Measurements from ENCODE around the gene ARID3A. TPM values are rescaled to one million over a fixed set of nuclear protein-coding genes. Genes with fewer than 3 reads are reported as not detected.

Gene ARID3A
- total and polyA plus RNA-seq, 2 donors (not counting 3 experiments of a cell fraction or from before 2014, with no cell fraction given), result 5.4 to 13.2 TPM

GRCh38 chr19:947090-947706, 21.4 kb downstream of the ARID3A start:
- no peak overlapping the region for H3K27ac ChIP-seq (ENCODE audit: insufficient read depth, low read depth, low read length)
- TF ChIP-seq JUN (IDR thresholded peaks at IDR 0.05; ENCODE audit: borderline replicate concordance, insufficient read depth, insufficient read length, low read depth), result no peak
- TF ChIP-seq CTCF (IDR thresholded peaks at IDR 0.05; ENCODE audit: extremely low read depth in 1 of 2, insufficient read depth in 1 of 2, low read depth in 1 of 2, low read length in 2 of 2), result no peak
- TF ChIP-seq POLR2A (IDR thresholded peaks at IDR 0.05; ENCODE audit: low read depth, low read length), result no peak
- no peak for TF ChIP-seq MAX (IDR thresholded peaks at IDR 0.05; ENCODE audit: insufficient read depth, insufficient read length)
- TF ChIP-seq FOS (IDR thresholded peaks at IDR 0.05; ENCODE audit: borderline replicate concordance, insufficient read depth, low read length), result no peak
- TF ChIP-seq EZH2 (IDR thresholded peaks at IDR 0.05; ENCODE audit: borderline replicate concordance, low read depth, low read length, severe bottlenecking), result no peak
- no peak for TF ChIP-seq MYC (IDR thresholded peaks at IDR 0.05; ENCODE audit: low read depth, low read length)
- no peak for TF ChIP-seq POLR2AphosphoS5 (IDR thresholded peaks at IDR 0.05; ENCODE audit: insufficient read depth, low read depth, low read length)
- TF ChIP-seq GATA2 (IDR thresholded peaks at IDR 0.05; ENCODE audit: insufficient read depth, insufficient read length, low read depth, low read length), result no peak
- DNase-seq (ENCODE audit: low read depth, low spot score) (no peak), FAIRE-seq (no peak)
- no peak overlapping the region for H3K4me2 ChIP-seq (ENCODE audit: insufficient read depth, low read length)
- H3K4me1 ChIP-seq (ENCODE audit: control insufficient read depth, extremely low read depth, insufficient read depth, low read length), result peaks cover 4% of the 10 kb centered on the region
- H3K9me3 ChIP-seq (replicated peaks; ENCODE audit: control insufficient read depth, insufficient read depth, low read length), result no peaks in the 10 kb centered on the region
- H3K9ac ChIP-seq (replicated peaks; ENCODE audit: extremely low read depth, insufficient read depth, low read length), result no peak overlapping the region
- POLR2A ChIA-PET, result no interaction called here
- BruUV-seq (replicated peaks), result no TSS peak
- no peaks in the 10 kb centered on the region for H3K79me2 ChIP-seq (ENCODE audit: control insufficient read depth, insufficient read depth, low read length)
- H3K27me3 ChIP-seq (ENCODE audit: control insufficient read depth in 2 of 2, insufficient read depth in 2 of 2, low read length in 2 of 2), result no peaks in the 10 kb centered on the region
- H3K36me3 ChIP-seq (ENCODE audit: control insufficient read depth in 2 of 2, extremely low read depth in 1 of 2, insufficient read depth in 2 of 2, low read length in 2 of 2), result no peaks in the 10 kb centered on the region
- no peak overlapping the region for H3K4me3 ChIP-seq (replicated peaks in 1 of 3; ENCODE audit: insufficient read depth in 1 of 3, low read depth in 1 of 3, low read length in 3 of 3)
- CTCF ChIA-PET, result no interaction called here
- no peaks in the 10 kb centered on the region for H3K9me1 ChIP-seq (replicated peaks; ENCODE audit: control insufficient read depth, extremely low read depth, insufficient read depth, low read length)
- no peaks in the 10 kb centered on the region for H4K20me1 ChIP-seq (replicated peaks; ENCODE audit: control insufficient read depth, extremely low read depth, insufficient read depth, low read length)
- dilution Hi-C loops (cut with MboI; ENCODE audit: extremely low pct_ligation_motif_present, low sequenced_read_pairs), result no loop called here
- H2AFZ ChIP-seq (ENCODE audit: low read depth, low read length), result no peak overlapping the region
- intact Hi-C loops (cut with micrococcal nuclease), result no loop called here
